ENCODE results near the gene CERS6. TPM values are rescaled to one million over a fixed set of nuclear protein-coding genes. Genes with fewer than 3 reads are reported as not detected.

CERS6 gene
- total and polyA plus RNA-seq, 2 donors from 2014 or later = 9.4 to 18.8 TPM

GRCh38 chr2:168740360-168740759, 284.3 kb downstream of the CERS6 start:
- Histone ChIP-seq H3K4me1 (ENCODE audit: control insufficient read depth in 2 of 3, insufficient read depth in 2 of 3, low read depth in 1 of 3, low read length in 3 of 3) (no peaks in the 10 kb centered on the region), H3K36me3 (ENCODE audit: control insufficient read depth in 2 of 3, insufficient read depth in 3 of 3, low read length in 3 of 3) (no peaks in the 10 kb centered on the region), H3K9ac (ENCODE audit: low read length in 3 of 3) (no peak overlapping the region), H3K27ac (ENCODE audit: low read depth in 2 of 2, low read length in 2 of 2) (no peak overlapping the region), H3K9me3 (ENCODE audit: control insufficient read depth in 2 of 3, insufficient read depth in 1 of 3, low read length in 3 of 3) (no peaks in the 10 kb centered on the region), H3K4me3 (ENCODE audit: low read length in 3 of 3) (no peak overlapping the region), H3K27me3 (ENCODE audit: control insufficient read depth, insufficient read depth, low read length) (no peaks in the 10 kb centered on the region)
- intact Hi-C loops (cut with DNase I) = no loop called here
- no peak for TF ChIP-seq CTCF (IDR thresholded peaks at IDR 0.05; ENCODE audit: borderline replicate concordance, extremely low read depth, insufficient read depth)
- FAIRE-seq (no peak), DNase-seq (no peak)

GRCh38 chr2:168740788-168741187, 284.7 kb downstream of the CERS6 start:
- intact Hi-C loops (cut with DNase I) = no loop called here
- DNase-seq = no peak
- Histone ChIP-seq H3K36me3 (ENCODE audit: control insufficient read depth in 2 of 3, insufficient read depth in 3 of 3, low read length in 3 of 3) (no peaks in the 10 kb centered on the region), H3K27ac (ENCODE audit: low read depth in 2 of 2, low read length in 2 of 2) (no peak overlapping the region), H3K4me3 (ENCODE audit: low read length in 3 of 3) (no peak overlapping the region), H3K9me3 (ENCODE audit: control insufficient read depth in 2 of 3, insufficient read depth in 1 of 3, low read length in 3 of 3) (no peaks in the 10 kb centered on the region), H3K4me1 (ENCODE audit: control insufficient read depth in 2 of 3, insufficient read depth in 2 of 3, low read depth in 1 of 3, low read length in 3 of 3) (no peaks in the 10 kb centered on the region), H3K9ac (ENCODE audit: low read length in 3 of 3) (no peak overlapping the region), H3K27me3 (ENCODE audit: control insufficient read depth, insufficient read depth, low read length) (no peaks in the 10 kb centered on the region)
- no peak for TF ChIP-seq CTCF (IDR thresholded peaks at IDR 0.05; ENCODE audit: borderline replicate concordance, extremely low read depth, insufficient read depth)
- no peak for FAIRE-seq

GRCh38 chr2:168742258-168742932, 286.3 kb downstream of the CERS6 start:
- FAIRE-seq = no peak
- no peak for TF ChIP-seq CTCF (IDR thresholded peaks at IDR 0.05; ENCODE audit: borderline replicate concordance, extremely low read depth, insufficient read depth)
- no peak overlapping the region for H3K9ac ChIP-seq (ENCODE audit: low read length in 3 of 3)

GRCh38 chr2:168744844-168745243, 288.8 kb downstream of the CERS6 start:
- Histone ChIP-seq H3K36me3 (ENCODE audit: control insufficient read depth in 2 of 3, insufficient read depth in 3 of 3, low read length in 3 of 3) (no peaks in the 10 kb centered on the region), H3K9ac (ENCODE audit: low read length in 3 of 3) (no peak overlapping the region), H3K27me3 (ENCODE audit: control insufficient read depth, insufficient read depth, low read length) (no peaks in the 10 kb centered on the region), H3K4me1 (ENCODE audit: control insufficient read depth in 2 of 3, insufficient read depth in 2 of 3, low read depth in 1 of 3, low read length in 3 of 3) (no peaks in the 10 kb centered on the region), H3K4me3 (ENCODE audit: low read length in 3 of 3) (no peak overlapping the region), H3K27ac (ENCODE audit: low read depth in 2 of 2, low read length in 2 of 2) (no peak overlapping the region), H3K9me3 (ENCODE audit: control insufficient read depth in 2 of 3, insufficient read depth in 1 of 3, low read length in 3 of 3) (no peaks in the 10 kb centered on the region)
- intact Hi-C loops (cut with DNase I) = no loop called here
- DNase-seq = no peak
- no peak for FAIRE-seq
- TF ChIP-seq CTCF (IDR thresholded peaks at IDR 0.05; ENCODE audit: borderline replicate concordance, extremely low read depth, insufficient read depth) = no peak

More at GRCh38 chr2:168742258-168742932, 286.3 kb downstream of the CERS6 start:
- DNase-seq = no peak
- Histone ChIP-seq H3K9me3 (ENCODE audit: control insufficient read depth in 2 of 3, insufficient read depth in 1 of 3, low read length in 3 of 3) (no peaks in the 10 kb centered on the region), H3K27ac (ENCODE audit: low read depth in 2 of 2, low read length in 2 of 2) (no peak overlapping the region), H3K4me3 (ENCODE audit: low read length in 3 of 3) (no peak overlapping the region), H3K27me3 (ENCODE audit: control insufficient read depth, insufficient read depth, low read length) (no peaks in the 10 kb centered on the region), H3K36me3 (ENCODE audit: control insufficient read depth in 2 of 3, insufficient read depth in 3 of 3, low read length in 3 of 3) (no peaks in the 10 kb centered on the region), H3K4me1 (ENCODE audit: control insufficient read depth in 2 of 3, insufficient read depth in 2 of 3, low read depth in 1 of 3, low read length in 3 of 3) (no peaks in the 10 kb centered on the region)
- intact Hi-C loops (cut with DNase I) = no loop called here

Data from kidney (tissue), 14 donors.